Neuronal stem cell (in vitro differentiated cells): ENCODE results near the gene TSPAN13. TPM values are rescaled to one million over a fixed set of nuclear protein-coding genes. Genes with fewer than 3 reads are reported as not detected.

Experiments used
- DNase-seq: peaks from one replicate; pipeline ENCODE4 v3.0.0-alpha.2; 2013; ENCODE audit warnings: low spot score
- H2AFZ ChIP-seq: one replicate; pipeline ENCODE4 v1.6.1; 2013; ENCODE audit warnings: mild to moderate bottlenecking, low read length, inconsistent platforms
- H2AK5ac ChIP-seq: 2 replicates; pipeline ENCODE4 v1.6.1; 2013; ENCODE audit warnings: low read depth, mild to moderate bottlenecking, inconsistent platforms, low read length, moderate library complexity, mixed read lengths
- H2BK120ac ChIP-seq: 2 replicates; pipeline ENCODE4 v1.6.1; 2013; ENCODE audit warnings: low read depth, mild to moderate bottlenecking, inconsistent platforms, low read length, moderate library complexity, mixed read lengths
- H2BK12ac ChIP-seq: one replicate; pipeline ENCODE4 v1.6.1; 2013; ENCODE audit warnings: low read length, inconsistent platforms
- H2BK15ac ChIP-seq: 2 replicates; pipeline ENCODE4 v1.6.1; 2013; ENCODE audit warnings: mild to moderate bottlenecking, low read length, inconsistent platforms, mixed read lengths
- H2BK5ac ChIP-seq: one replicate; pipeline ENCODE4 v1.6.1; 2013; ENCODE audit warnings: inconsistent platforms, mild to moderate bottlenecking, low read length, moderate library complexity
- H3K14ac ChIP-seq: one replicate; pipeline ENCODE4 v1.6.1; 2013; ENCODE audit warnings: low read length, inconsistent platforms
- H3K18ac ChIP-seq: 2 replicates; pipeline ENCODE4 v1.6.1; 2013; ENCODE audit warnings: low read length, inconsistent platforms
- H3K23ac ChIP-seq: 2 replicates; pipeline ENCODE4 v1.6.1; 2013; ENCODE audit warnings: low read depth, mild to moderate bottlenecking, mixed read lengths, low read length, inconsistent platforms; ENCODE audit not compliant: poor library complexity
- H3K27ac ChIP-seq: replicated peaks from 3 replicates; pipeline ENCODE4 v1.5.1; 2013; ENCODE audit warnings: low read length, inconsistent platforms
- H3K27me3 ChIP-seq, 3 experiments: 2 replicates each; pipeline ENCODE4 v1.6.1; 2013; ENCODE audit warnings: low read length in 3 of 3, mild to moderate bottlenecking in 2 of 3, inconsistent platforms in 1 of 3, low read depth in 1 of 3, mixed read lengths in 1 of 3, moderate library complexity in 1 of 3; ENCODE audit not compliant: control insufficient read depth in 3 of 3, insufficient read depth in 3 of 3
- H3K36me3 ChIP-seq, 2 donors: replicated peaks in 1 of 2; 2 replicates each; pipeline ENCODE4 v1.6.1; 2013; ENCODE audit warnings: low read length in 2 of 2; ENCODE audit not compliant: control insufficient read depth in 2 of 2, insufficient read depth in 2 of 2
- H3K4ac ChIP-seq: 2 replicates; pipeline ENCODE4 v1.6.1; 2013; ENCODE audit warnings: inconsistent platforms, mild to moderate bottlenecking, low read length, moderate library complexity
- H3K4me1 ChIP-seq, 2 donors: 1 replicate in 1 of 2; 2 replicates in 1 of 2; pipeline ENCODE4 v1.6.1; 2013; ENCODE audit warnings: low read length in 2 of 2, low read depth in 1 of 2; ENCODE audit not compliant: control insufficient read depth in 2 of 2, insufficient read depth in 1 of 2
- H3K4me2 ChIP-seq: one replicate; pipeline ENCODE4 v1.6.1; 2013; ENCODE audit warnings: mild to moderate bottlenecking, low read length, inconsistent platforms; ENCODE audit not compliant: insufficient read depth, poor library complexity, severe bottlenecking
- H3K4me3 ChIP-seq, 2 donors: 2 replicates each; pipeline ENCODE4 v1.5.1; 2013; ENCODE audit warnings: low read length in 2 of 2, mild to moderate bottlenecking in 2 of 2, inconsistent platforms in 1 of 2, moderate library complexity in 1 of 2
- H3K79me1 ChIP-seq: one replicate; pipeline ENCODE4 v1.6.1; 2013; ENCODE audit warnings: low read depth, mild to moderate bottlenecking, inconsistent platforms, low read length, moderate library complexity
- H3K9ac ChIP-seq: one replicate; pipeline ENCODE4 v1.6.1; 2013; ENCODE audit warnings: mild to moderate bottlenecking, low read depth, low read length, inconsistent platforms; ENCODE audit not compliant: poor library complexity
- H3K9me3 ChIP-seq, 2 donors: replicated peaks in 1 of 2; 2 replicates each; pipeline versions ENCODE3 to v1.6.1; 2013; ENCODE audit warnings: low read length in 2 of 2, mild to moderate bottlenecking in 2 of 2, inconsistent platforms in 1 of 2, low read depth in 1 of 2, mixed read lengths in 1 of 2, moderate library complexity in 1 of 2; ENCODE audit not compliant: control insufficient read depth in 2 of 2, insufficient read depth in 1 of 2
- H4K8ac ChIP-seq: one replicate; pipeline ENCODE4 v1.6.1; 2013; ENCODE audit warnings: low read depth, mild to moderate bottlenecking, inconsistent platforms, low read length, moderate library complexity
- H4K91ac ChIP-seq: one replicate; pipeline ENCODE4 v1.6.1; 2013; ENCODE audit warnings: low read length, low read depth, mild to moderate bottlenecking, inconsistent platforms; ENCODE audit not compliant: poor library complexity
- WGBS, 2 donors: extraction: QIAGEN DNeasy Blood & Tissue Kit; methylation state at CpG; one replicate each; pipeline ENCODE4 v1.1.7; 2013; ENCODE audit warnings: missing lambda C conversion rate in 2 of 2, mixed read lengths in 1 of 2; ENCODE audit not compliant: insufficient read length in 2 of 2, insufficient replicate concordance in 1 of 2; ENCODE audit errors: extremely low coverage in 2 of 2; 5-methylcytosine and 5-hydroxymethylcytosine counted together
- polyA plus RNA-seq, 2 experiments: library from polyadenylated mRNA; stranded (reverse); fragments of 200-250 nt; gene quantifications; one replicate each; pipeline ENCODE4 v1.2.3, GENCODE V29; 2013

TSPAN13 gene
- 18.3 TPM for polyA plus RNA-seq (2013, experiment 1 of 2)
- 19.0 TPM for polyA plus RNA-seq (2013, experiment 2 of 2)

GRCh38 chr7:16753102-16753931 is at the start of gene TSPAN13:
TSS of gene TSPAN13 (plus strand) at chr7:16753755. CDS start at chr7:16753968, 213 bp downstream.
- peak within 1 kb of the TSS; percentile 97 for H2AFZ ChIP-seq
- H3K27me3 ChIP-seq: peaks cover 0 to 3% (median 0%) of the 10 kb centered on the region in 3 experiments
- no peak within 1 kb of the TSS for H3K4ac ChIP-seq
- H3K23ac ChIP-seq: peak within 1 kb of the TSS; percentile 98
- no peak within 1 kb of the TSS for H2AK5ac ChIP-seq
- peak within 1 kb of the TSS; percentile 25 for H4K8ac ChIP-seq
- peaks cover 2% of the 10 kb centered on the region for H3K79me1 ChIP-seq
- H3K4me2 ChIP-seq: peak within 1 kb of the TSS; percentile 68
- H3K9me3 ChIP-seq: no peaks in the 10 kb centered on the region
- H2BK12ac ChIP-seq: no peak within 1 kb of the TSS
- H3K14ac ChIP-seq: no peak within 1 kb of the TSS
- no CpG with 5 or more reads among the region's 48 CpGs for WGBS, 2 donors
- no peak within 1 kb of the TSS for H2BK5ac ChIP-seq
- no peak within 1 kb of the TSS for H2BK120ac ChIP-seq
- DNase-seq: peak; percentile 88
- H3K27ac ChIP-seq: peak within 1 kb of the TSS; percentile 68
- H4K91ac ChIP-seq: no peak within 1 kb of the TSS
- peak within 1 kb of the TSS; percentile 90 to 97 for H3K4me3 ChIP-seq
- peak within 1 kb of the TSS; percentile 85 for H3K9ac ChIP-seq
- H3K18ac ChIP-seq: peak within 1 kb of the TSS; percentile 93
- H3K36me3 ChIP-seq: no peaks in the 10 kb centered on the region
- H2BK15ac ChIP-seq: no peak within 1 kb of the TSS
- H3K4me1 ChIP-seq: peaks cover 6 to 8% of the 10 kb centered on the region in 2 donors

- no peak overlapping the region for H2BK5ac ChIP-seq
- peaks cover 6 to 41% of the 10 kb centered on the region in 2 donors for H3K36me3 ChIP-seq
- no peaks in the 10 kb centered on the region for H3K4me1 ChIP-seq
- no peak overlapping the region for H3K9ac ChIP-seq
- no peak overlapping the region for H2AFZ ChIP-seq
- no peak overlapping the region for H2AK5ac ChIP-seq
- no peak overlapping the region for H4K91ac ChIP-seq
- no peak for DNase-seq
- H3K4me3 ChIP-seq: no peak overlapping the region
- no peak overlapping the region for H3K23ac ChIP-seq
- H3K9me3 ChIP-seq: peaks cover 0 to 5% of the 10 kb centered on the region in 2 donors
- no peak overlapping the region for H4K8ac ChIP-seq
- no peak overlapping the region for H3K4me2 ChIP-seq
- no peak overlapping the region for H3K4ac ChIP-seq
- H2BK12ac ChIP-seq: no peak overlapping the region
- no peak overlapping the region for H3K18ac ChIP-seq
- WGBS, 2 donors: no CpG with 5 or more reads among the region's 4 CpGs
- H2BK15ac ChIP-seq: no peak overlapping the region
- no peaks in the 10 kb centered on the region for H3K27me3 ChIP-seq
- H2BK120ac ChIP-seq: no peak overlapping the region
- no peak overlapping the region for H3K27ac ChIP-seq
- H3K14ac ChIP-seq: no peak overlapping the region
- H3K79me1 ChIP-seq: no peaks in the 10 kb centered on the region
These were observed 45.0 kb upstream of the TSPAN13 start for GRCh38 chr7:16708511-16708910.

GRCh38 chr7:16708980-16709379 is 44.6 kb upstream of the TSPAN13 start:
- WGBS, 2 donors: no CpG with 5 or more reads among the region's 3 CpGs
- Histone ChIP-seq H3K9ac (no peak overlapping the region), H3K4ac (no peak overlapping the region), H4K8ac (no peak overlapping the region), H3K18ac (no peak overlapping the region), H2BK5ac (no peak overlapping the region), H3K4me2 (no peak overlapping the region), H3K4me3 (no peak overlapping the region), H2BK120ac (no peak overlapping the region), H2BK15ac (no peak overlapping the region), H2AFZ (no peak overlapping the region), H3K14ac (no peak overlapping the region), H3K79me1 (no peaks in the 10 kb centered on the region), H2AK5ac (no peak overlapping the region), H2BK12ac (no peak overlapping the region), H3K27ac (no peak overlapping the region), H3K36me3 (peaks cover 6 to 36% of the 10 kb centered on the region in 2 donors), H4K91ac (no peak overlapping the region), H3K23ac (no peak overlapping the region), H3K4me1 (no peaks in the 10 kb centered on the region), H3K9me3 (peaks cover 0 to 5% of the 10 kb centered on the region in 2 donors), H3K27me3 (no peaks in the 10 kb centered on the region)
- no peak for DNase-seq

- no peak overlapping the region for H2AK5ac ChIP-seq
- H2BK15ac ChIP-seq: no peak overlapping the region
- no peak overlapping the region for H2AFZ ChIP-seq
- H4K91ac ChIP-seq: no peak overlapping the region
- no peak overlapping the region for H3K23ac ChIP-seq
- DNase-seq: no peak
- no peaks in the 10 kb centered on the region for H3K79me1 ChIP-seq
- H3K14ac ChIP-seq: no peak overlapping the region
- peaks cover 6 to 23% of the 10 kb centered on the region in 2 donors for H3K36me3 ChIP-seq
- H3K27me3 ChIP-seq: no peaks in the 10 kb centered on the region
- H3K18ac ChIP-seq: no peak overlapping the region
- no peak overlapping the region for H3K9ac ChIP-seq
- no peak overlapping the region for H2BK120ac ChIP-seq
- H4K8ac ChIP-seq: no peak overlapping the region
- no peak overlapping the region for H3K4ac ChIP-seq
- no peak overlapping the region for H3K4me3 ChIP-seq
- no peak overlapping the region for H2BK12ac ChIP-seq
- H3K4me1 ChIP-seq: no peaks in the 10 kb centered on the region
- no peak overlapping the region for H2BK5ac ChIP-seq
- no CpG with 5 or more reads among the region's 4 CpGs for WGBS, 2 donors
- H3K27ac ChIP-seq: no peak overlapping the region
- no peak overlapping the region for H3K4me2 ChIP-seq
- H3K9me3 ChIP-seq: peaks cover 0 to 5% of the 10 kb centered on the region in 2 donors
These were observed 42.9 kb upstream of the TSPAN13 start for GRCh38 chr7:16710651-16711050.
